B cell (primary cell): ENCODE data around the gene BACH2. TPM values are rescaled to one million over a fixed set of nuclear protein-coding genes. Genes with fewer than 3 reads are reported as not detected.

Source experiments
- ATAC-seq: fragments of 200-7000 bp; cut with Tn5 transposase; one replicate; pipeline ENCODE4 v1.10.0; 2021; ENCODE audit warnings: low read depth, mild to moderate bottlenecking, moderate number of reproducible peaks, moderate library complexity
- CTCF ChIA-PET: fragments of 350-600 bp; sonication (Branson Sonifier 250); formaldehyde crosslinking; loops from one replicate; lab custom pipeline; 2021; ENCODE audit warnings: antibody characterized with exemption, inconsistent platforms; lab: Charles Lee
- POLR2A ChIA-PET: fragments of 350-600 bp; sonication (Branson Sonifier 250); formaldehyde crosslinking; loops from one replicate; lab custom pipeline; 2021; ENCODE audit warnings: antibody characterized with exemption; lab: Charles Lee
- DNase-seq: peaks from one replicate; pipeline ENCODE4 v3.0.0; 2013
- H2AFZ ChIP-seq: 2 replicates; pipeline ENCODE4 v1.6.1; 2012; ENCODE audit warnings: mild to moderate bottlenecking, low read depth, low read length; ENCODE audit not compliant: insufficient read depth, poor library complexity, severe bottlenecking
- H3K27ac ChIP-seq, 2 donors: 1 replicate in 1 of 2; 2 replicates in 1 of 2; pipeline ENCODE4 v1.5.1; 2012 to 2013; ENCODE audit warnings: low read length in 2 of 2, mild to moderate bottlenecking in 2 of 2, moderate library complexity in 1 of 2
- H3K27me3 ChIP-seq, 4 experiments: fragments of 200-600 bp in 1 of 4; sonication (generic) in 1 of 4; replicated peaks in 1 of 4; 1 replicate in 2 of 4; 2 replicates in 2 of 4; pipeline versions ENCODE4 v1.6.1 to v1.7.0; 2013 to 2016; ENCODE audit warnings: low read length in 3 of 4, mild to moderate bottlenecking in 2 of 4, mixed read lengths in 1 of 4, moderate library complexity in 1 of 4; ENCODE audit not compliant: insufficient read depth in 4 of 4, control insufficient read depth in 3 of 4; ENCODE audit errors: control extremely low read depth in 1 of 4
- H3K36me3 ChIP-seq, 2 experiments: replicated peaks in 1 of 2; 1 replicate in 1 of 2; 2 replicates in 1 of 2; pipeline versions ENCODE4 v1.6.1 to v1.7.1; 2013; ENCODE audit warnings: low read length in 1 of 2; ENCODE audit not compliant: insufficient read depth in 2 of 2, control insufficient read depth in 1 of 2; ENCODE audit errors: control extremely low read depth in 1 of 2, extremely low read depth in 1 of 2
- H3K4me1 ChIP-seq, 2 donors: fragments of 200-600 bp in 1 of 2; sonication (generic) in 1 of 2; 1 replicate in 1 of 2; 2 replicates in 1 of 2; pipeline versions ENCODE4 v1.5.1 to v1.6.1; 2013 to 2017; ENCODE audit warnings: low read length in 2 of 2; ENCODE audit not compliant: control insufficient read depth in 2 of 2, insufficient read depth in 2 of 2
- H3K4me2 ChIP-seq: replicated peaks from 2 replicates; pipeline ENCODE3; 2012; ENCODE audit warnings: mild to moderate bottlenecking, low read depth, low read length; ENCODE audit not compliant: poor library complexity, severe bottlenecking
- H3K4me3 ChIP-seq, 5 experiments: fragments of 200-600 bp in 1 of 5; sonication (generic) in 1 of 5; 1 replicate in 3 of 5; 2 replicates in 2 of 5; pipeline versions ENCODE4 v1.5.1 to v1.7.0; 2011 to 2016; ENCODE audit warnings: low read length in 4 of 5, mild to moderate bottlenecking in 4 of 5, low read depth in 2 of 5, control low read depth in 1 of 5, moderate library complexity in 1 of 5; ENCODE audit not compliant: insufficient read depth in 1 of 5; ENCODE audit errors: control extremely low read depth in 1 of 5, extremely low read depth in 1 of 5
- H3K79me2 ChIP-seq: fragments of 200-600 bp; sonication (generic); one replicate; pipeline ENCODE4 v1.6.0; 2016; ENCODE audit warnings: low read length; ENCODE audit not compliant: control insufficient read depth, insufficient read depth
- H3K9ac ChIP-seq: fragments of 200-600 bp; sonication (generic); 2 replicates; pipeline ENCODE4 v1.6.1; 2017; ENCODE audit warnings: mild to moderate bottlenecking, low read length, moderate library complexity
- H3K9me3 ChIP-seq, 3 donors: one replicate each; pipeline versions ENCODE4 v1.6.1 to v1.7.1; 2013; ENCODE audit warnings: low read length in 2 of 3; ENCODE audit not compliant: control insufficient read depth in 2 of 3, insufficient read depth in 1 of 3; ENCODE audit errors: control extremely low read depth in 1 of 3
- H4K20me1 ChIP-seq: 2 replicates; pipeline ENCODE4 v1.6.0; 2012; ENCODE audit warnings: mild to moderate bottlenecking, low read length; ENCODE audit not compliant: insufficient read depth, control insufficient read depth, poor library complexity, severe bottlenecking
- H3K27ac Mint-ChIP-seq: one replicate; pipeline ENCODE4 v1.8.0; 2021; ENCODE audit warnings: mixed read lengths
- H3K27me3 Mint-ChIP-seq: one replicate; pipeline ENCODE4 v1.8.0; 2021; ENCODE audit warnings: mixed read lengths
- H3K4me1 Mint-ChIP-seq: one replicate; pipeline ENCODE4 v1.8.0; 2021; ENCODE audit warnings: mixed read lengths
- H3K4me3 Mint-ChIP-seq: one replicate; pipeline ENCODE4 v1.8.0; 2021; ENCODE audit warnings: mixed read lengths
- H3K9me3 Mint-ChIP-seq: one replicate; pipeline ENCODE4 v1.8.0; 2022; ENCODE audit warnings: mixed read lengths; ENCODE audit not compliant: insufficient read depth
- CTCF ChIP-seq: fragments of 200-600 bp; IDR thresholded peaks from one replicate; pipeline ENCODE4 v1.8.0; 2022; ENCODE audit warnings: antibody characterized with exemption, mild to moderate bottlenecking
- EZH2 ChIP-seq: IDR thresholded peaks from 2 replicates; pipeline ENCODE4 v1.6.1; 2012; ENCODE audit warnings: borderline replicate concordance, low read depth, mild to moderate bottlenecking, moderate library complexity, low read length; ENCODE audit not compliant: insufficient read depth, poor library complexity, severe bottlenecking
- WGBS: methylation state at CpG from one replicate; pipeline ENCODE4 v1.1.5; 2013; ENCODE audit warnings: missing lambda C conversion rate; ENCODE audit not compliant: insufficient coverage; 5-methylcytosine and 5-hydroxymethylcytosine counted together
- intact Hi-C: fragments of 100-400 bp; cut with micrococcal nuclease; formaldehyde crosslinking; loops from one replicate; pipeline ENCODE4 v1.10.0; 2022
- polyA plus RNA-seq: library from polyadenylated mRNA; depleted of rRNA; stranded (reverse); fragments of >200 nt; gene quantifications from 2 replicates; pipeline ENCODE4 v1.2.3, GENCODE V29; 2012
- total RNA-seq, 2 donors: library from RNA; stranded (reverse); fragments of 120-200 nt in 1 of 2; gene quantifications; 1 replicate in 1 of 2; 2 replicates in 1 of 2; pipeline versions ENCODE4 v1.2.3 to v1.2.4, GENCODE V29; 2013 to 2022

The BACH2 gene
- total and polyA plus RNA-seq, 2 donors (not counting 1 experiment from before 2014, with no cell fraction given): 41.1 to 235 TPM

GRCh38 chr6:90003069-90003795 lies 293.4 kb downstream of the BACH2 start:
- Histone ChIP-seq H3K9ac (no peak overlapping the region), H3K4me2 (no peak overlapping the region), H3K4me3 (no peak overlapping the region), H3K9me3 (no peaks in the 10 kb centered on the region), H3K27me3 (no peaks in the 10 kb centered on the region), H3K79me2 (peaks cover 68% of the 10 kb centered on the region), H3K36me3 (peaks cover 8 to 81% of the 10 kb centered on the region in 2 experiments), H3K4me1 (peaks cover 0 to under 1% of the 10 kb centered on the region in 2 donors), H4K20me1 (peaks cover 58% of the 10 kb centered on the region), H3K27ac (no peak overlapping the region), H2AFZ (no peak overlapping the region)
- CTCF ChIA-PET: interaction anchor here (0.8 kb wide), 1 partner anchor 14 kb away, joined by 3 read pairs; no protein-coding TSS in a partner anchor
- no peak overlapping the region for H3K27ac Mint-ChIP-seq
- no peaks in the 10 kb centered on the region for H3K27me3 Mint-ChIP-seq
- H3K9me3 Mint-ChIP-seq: no peaks in the 10 kb centered on the region
- TF ChIP-seq CTCF: no peak
- TF ChIP-seq EZH2: no peak
- no peak for ATAC-seq
- WGBS: 86% methylated on average over 3 of the region's 5 CpGs
- intact Hi-C loops: no loop called here
- peaks cover 4% of the 10 kb centered on the region for H3K4me1 Mint-ChIP-seq
- no peak overlapping the region for H3K4me3 Mint-ChIP-seq
- POLR2A ChIA-PET: no interaction called here
- DNase-seq: no peak

GRCh38 chr6:90000864-90001731 lies 295.5 kb downstream of the BACH2 start:
- Histone ChIP-seq H3K27me3 (no peaks in the 10 kb centered on the region), H3K4me2 (no peak overlapping the region), H3K27ac (no peak overlapping the region), H3K9ac (no peak overlapping the region), H2AFZ (no peak overlapping the region), H3K79me2 (peaks cover 66% of the 10 kb centered on the region), H4K20me1 (peaks cover 65% of the 10 kb centered on the region), H3K9me3 (no peaks in the 10 kb centered on the region), H3K36me3 (peaks cover 3 to 81% of the 10 kb centered on the region in 2 experiments), H3K4me3 (no peak overlapping the region), H3K4me1 (no peaks in the 10 kb centered on the region)
- Mint-ChIP-seq H3K27ac (no peak overlapping the region), H3K4me1 (peaks cover 18% of the 10 kb centered on the region), H3K9me3 (no peaks in the 10 kb centered on the region), H3K27me3 (no peaks in the 10 kb centered on the region), H3K4me3 (no peak overlapping the region)
- DNase-seq (no peak), ATAC-seq (no peak)
- ChIA-PET CTCF (no interaction called here), POLR2A (no interaction called here)
- WGBS: no CpG with 5 or more reads among the region's 5 CpGs
- intact Hi-C loops: no loop called here
- TF ChIP-seq CTCF (no peak), EZH2 (no peak)
